HepG2 (cell line): ENCODE results near the gene ACOT2.

Source experiments
- CHCHD3 ChIP-seq: sonication (generic); formaldehyde crosslinking; IDR thresholded peaks from 2 replicates; pipeline ENCODE4 v1.8.0; 2022; ENCODE audit warnings: mild to moderate bottlenecking, missing genetic modification reagents, moderate library complexity
- HMG20A ChIP-seq: IDR thresholded peaks from 2 replicates; pipeline ENCODE4 v1.6.1; 2016; ENCODE audit warnings: borderline replicate concordance

DNA sequence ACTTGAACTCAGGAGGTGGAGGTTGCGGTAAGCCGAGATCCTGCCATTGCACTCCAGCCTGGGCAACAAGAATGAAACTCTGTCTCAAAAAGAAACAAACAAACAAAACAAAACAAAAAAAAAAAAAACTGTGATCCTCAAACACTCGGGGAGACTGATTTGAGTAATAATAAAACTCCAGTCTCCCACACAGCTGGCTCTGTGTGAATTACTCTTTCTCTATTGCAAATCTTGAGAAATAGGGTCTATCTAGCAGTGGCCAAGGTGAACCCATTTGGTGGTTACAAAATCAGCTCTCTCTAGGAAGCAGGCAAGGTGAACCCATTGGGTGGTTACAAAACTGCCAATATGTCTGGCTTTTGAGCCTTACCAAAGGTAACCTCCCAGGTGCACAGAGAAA, 37.3 kb downstream of the ACOT2 start:
- TF ChIP-seq CHCHD3 (CRISPR knock-in tag): no peak
- no peak for TF ChIP-seq HMG20A (CRISPR knock-in tag)
